Measurements from ENCODE around the gene PIEZO2.
"Not testable (repeated sequence)": the region's sequence is repeated elsewhere in the genome, so short reads cannot be mapped to it uniquely, and the experiment has no call there.

PIEZO2 gene

GRCh38 chr18:10660179-10660884 is 489.0 kb downstream of the PIEZO2 start:
- no peak for DNase-seq

DNA sequence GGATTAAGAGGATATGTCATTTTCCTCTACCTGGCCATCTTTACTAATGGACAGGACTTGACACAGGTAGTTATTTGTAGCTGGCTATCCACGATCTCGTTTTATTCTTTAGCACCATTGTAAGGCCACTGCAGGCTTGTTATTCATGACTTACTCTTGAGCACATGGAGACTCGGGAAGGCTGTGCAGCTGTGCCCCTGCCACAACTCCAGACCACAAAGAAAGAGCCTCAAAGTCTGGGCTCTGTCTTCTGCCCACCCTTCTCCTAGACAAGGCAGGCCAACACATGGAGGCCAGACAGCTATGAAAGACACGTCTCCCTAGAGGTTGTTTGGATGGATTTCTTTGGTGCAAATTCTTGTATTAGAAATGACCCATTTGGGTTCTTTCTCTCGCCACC is 489.8 kb downstream of the PIEZO2 start:
- no peak for DNase-seq

DNA sequence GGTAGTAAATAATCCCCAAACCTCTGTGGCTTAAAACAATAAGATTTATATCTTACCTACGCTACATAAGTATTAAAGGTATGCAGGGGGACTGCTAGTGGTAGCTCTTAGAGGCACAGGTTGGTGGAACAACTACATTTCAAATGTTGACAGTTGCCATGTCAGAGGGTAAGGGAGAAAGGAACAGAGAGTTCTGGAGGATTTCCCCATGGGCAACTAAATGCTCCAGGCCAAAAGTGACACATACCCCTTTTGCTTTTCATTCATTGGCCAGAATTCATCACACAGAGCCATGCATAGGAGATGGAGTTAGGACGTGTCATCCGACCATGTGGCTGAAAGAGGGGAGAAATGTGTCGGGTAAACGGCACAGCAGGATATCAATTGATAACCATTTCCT is 490.4 kb downstream of the PIEZO2 start:
- no peak for DNase-seq

- not testable (repeated sequence) for DNase-seq
Measured at GRCh38 chr18:10644003-10644402, 505.4 kb downstream of the PIEZO2 start.

- DNase-seq = not testable (repeated sequence)
Measured at GRCh38 chr18:10642915-10643524, 506.3 kb downstream of the PIEZO2 start.

GRCh38 chr18:10638539-10638885 is 510.9 kb downstream of the PIEZO2 start:
- not testable (repeated sequence) for DNase-seq

- DNase-seq = not testable (repeated sequence)
Measured at GRCh38 chr18:10637858-10638538, 511.4 kb downstream of the PIEZO2 start.

DNA sequence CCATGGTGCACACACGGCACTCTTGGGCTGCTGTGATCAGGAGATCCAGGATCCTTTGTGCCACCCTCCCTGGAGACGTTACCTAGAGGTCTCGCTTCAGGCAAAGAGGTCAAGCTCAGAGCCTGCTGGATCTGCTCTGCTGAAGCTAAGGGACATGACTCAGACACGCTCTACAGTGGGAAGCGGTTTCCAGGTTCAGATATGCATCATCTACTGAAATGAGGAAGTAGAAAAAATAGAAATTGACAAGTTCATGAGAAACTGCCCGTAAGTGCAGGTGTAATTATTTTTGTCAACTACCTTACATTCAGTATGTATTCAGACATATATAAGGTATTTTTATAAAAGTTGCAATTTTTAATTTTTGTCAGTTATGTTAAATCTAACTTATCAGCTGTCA is 520.3 kb downstream of the PIEZO2 start:
- not testable (repeated sequence) for DNase-seq

- not testable (repeated sequence) for DNase-seq
Measured at GRCh38 chr18:10626606-10627213, 522.7 kb downstream of the PIEZO2 start.

DNA sequence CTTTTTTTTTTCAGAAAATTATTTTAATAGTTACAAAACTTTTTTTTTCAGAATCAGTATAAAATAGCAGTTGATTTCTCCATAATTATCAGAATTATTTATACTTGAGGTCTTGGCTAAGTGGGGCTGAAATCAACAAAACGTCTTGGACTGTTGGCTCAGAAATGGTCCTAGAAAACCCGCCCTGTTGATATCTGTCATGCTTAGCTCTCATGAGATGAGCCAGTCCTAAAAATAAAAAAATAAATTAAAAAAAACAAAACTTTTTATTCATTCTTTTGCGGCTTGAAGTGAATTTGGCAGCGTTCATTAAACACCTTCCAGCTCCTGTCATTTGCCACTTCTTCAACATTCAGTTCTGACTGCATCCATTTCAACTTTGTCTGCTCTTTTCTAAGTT is 525.8 kb downstream of the PIEZO2 start:
- not testable (repeated sequence) for DNase-seq

- DNase-seq = not testable (repeated sequence)
Measured at GRCh38 chr18:10622982-10623381, 526.4 kb downstream of the PIEZO2 start.

DNA sequence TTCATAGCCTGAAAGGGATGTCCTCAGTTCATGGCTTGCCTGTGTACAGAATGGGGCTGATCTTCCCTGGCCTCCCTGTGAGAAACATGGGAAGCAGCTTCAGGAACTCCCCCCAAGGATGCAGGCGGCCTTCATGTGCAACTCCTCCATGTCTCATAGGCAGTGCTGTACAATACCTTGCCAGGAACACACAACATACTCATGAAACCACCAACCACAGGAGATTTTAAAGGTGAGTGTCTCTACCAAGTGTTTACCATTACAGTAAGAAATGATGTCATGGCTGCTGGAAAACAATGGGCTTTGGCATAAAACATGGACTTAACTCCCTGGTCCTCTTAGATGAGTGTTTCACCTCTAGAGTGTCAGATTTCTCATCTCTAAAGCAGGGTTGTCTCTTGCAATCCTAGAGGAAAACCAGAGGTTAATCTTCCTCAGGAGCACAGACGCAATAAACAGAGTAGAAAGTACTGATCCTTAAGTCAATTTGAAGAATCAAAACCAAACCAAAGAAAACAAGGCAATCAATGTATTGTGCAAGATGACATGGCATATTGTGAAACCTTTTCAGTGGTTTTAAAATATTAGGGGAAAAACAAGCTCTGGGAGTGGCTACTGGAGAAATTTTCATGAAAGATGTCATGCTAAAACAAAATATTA is 528.6 kb downstream of the PIEZO2 start:
- DNase-seq = not testable (repeated sequence)

Measured in hippocampal formation (tissue), 2 donors.